Neural progenitor cell (in vitro differentiated cells): Measurements from ENCODE around the gene IHH.

Experiments used
- EZH2 ChIP-seq: fragments of 200-600 bp; sonication (generic); IDR thresholded peaks from 2 replicates; pipeline ENCODE4 v1.6.1; 2017; ENCODE audit warnings: antibody characterized with exemption, mild to moderate bottlenecking, moderate library complexity
- EZH2phosphoT487 ChIP-seq: fragments of 200-600 bp; sonication (generic); IDR thresholded peaks from 2 replicates; pipeline ENCODE4 v1.6.1; 2017; ENCODE audit warnings: antibody characterized with exemption
- TF ChIP-seq, protein P1 (sequence below): fragments of 200-600 bp; sonication (generic); IDR thresholded peaks from 2 replicates; pipeline ENCODE4 v1.5.1; 2017; ENCODE audit warnings: antibody characterized with exemption, mild to moderate bottlenecking

DNA sequence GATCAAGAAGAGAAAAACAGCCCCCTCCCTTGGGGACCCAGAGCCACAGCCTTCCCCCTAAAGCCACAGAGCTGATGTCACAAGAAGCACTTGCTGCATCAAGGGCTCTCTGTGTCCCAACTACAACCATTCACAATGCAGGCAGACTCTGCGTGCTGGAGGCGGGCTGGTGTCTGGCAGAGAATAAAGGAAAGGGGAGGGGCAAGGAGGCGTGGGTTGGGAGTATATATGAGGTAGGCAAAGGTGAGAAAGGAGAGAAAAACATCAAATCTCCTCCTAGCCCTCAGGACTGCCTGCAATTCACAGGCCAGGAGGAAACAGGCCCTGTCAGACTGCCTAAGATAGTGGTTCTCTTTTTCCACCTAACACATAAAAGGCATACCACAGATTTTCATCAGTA is 48.8 kb upstream of the IHH start:
- TF ChIP-seq, protein P1, sequence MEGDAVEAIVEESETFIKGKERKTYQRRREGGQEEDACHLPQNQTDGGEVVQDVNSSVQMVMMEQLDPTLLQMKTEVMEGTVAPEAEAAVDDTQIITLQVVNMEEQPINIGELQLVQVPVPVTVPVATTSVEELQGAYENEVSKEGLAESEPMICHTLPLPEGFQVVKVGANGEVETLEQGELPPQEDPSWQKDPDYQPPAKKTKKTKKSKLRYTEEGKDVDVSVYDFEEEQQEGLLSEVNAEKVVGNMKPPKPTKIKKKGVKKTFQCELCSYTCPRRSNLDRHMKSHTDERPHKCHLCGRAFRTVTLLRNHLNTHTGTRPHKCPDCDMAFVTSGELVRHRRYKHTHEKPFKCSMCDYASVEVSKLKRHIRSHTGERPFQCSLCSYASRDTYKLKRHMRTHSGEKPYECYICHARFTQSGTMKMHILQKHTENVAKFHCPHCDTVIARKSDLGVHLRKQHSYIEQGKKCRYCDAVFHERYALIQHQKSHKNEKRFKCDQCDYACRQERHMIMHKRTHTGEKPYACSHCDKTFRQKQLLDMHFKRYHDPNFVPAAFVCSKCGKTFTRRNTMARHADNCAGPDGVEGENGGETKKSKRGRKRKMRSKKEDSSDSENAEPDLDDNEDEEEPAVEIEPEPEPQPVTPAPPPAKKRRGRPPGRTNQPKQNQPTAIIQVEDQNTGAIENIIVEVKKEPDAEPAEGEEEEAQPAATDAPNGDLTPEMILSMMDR: no peak
- TF ChIP-seq EZH2phosphoT487: no peak
- TF ChIP-seq EZH2: no peak
